ENCODE results near the gene ME1. TPM values are rescaled to one million over a fixed set of nuclear protein-coding genes. Genes with fewer than 3 reads are reported as not detected.

Gene ME1
- total and polyA plus RNA-seq, 9 of the 15 experiments (the other 6 are each of a cell fraction or from before 2014, with no cell fraction given): 3.2 to 10.4 (median 5.5) TPM

GRCh38 chr6:83221889-83222479 lies 208.9 kb downstream of the ME1 start:
- Histone ChIP-seq H3K9me3 (replicated peaks; ENCODE audit: control insufficient read depth, insufficient read depth, low read depth, low read length) (no peaks in the 10 kb centered on the region), H2AFZ (ENCODE audit: low read depth, low read length) (no peak overlapping the region), H3K4me1 (replicated peaks in 1 of 2; ENCODE audit: control insufficient read depth in 2 of 2, insufficient read depth in 2 of 2, low read length in 2 of 2) (no peaks in the 10 kb centered on the region), H3K4me3 (no peak overlapping the region), H3K79me2 (ENCODE audit: control insufficient read depth, insufficient read depth, low read length) (no peaks in the 10 kb centered on the region), H3K9ac (ENCODE audit: insufficient read depth in 1 of 2, low read depth in 2 of 2, low read length in 2 of 2) (no peak overlapping the region), H3K27ac (ENCODE audit: extremely low read depth, low read depth, low read length) (no peak overlapping the region), H3K36me3 (ENCODE audit: control insufficient read depth, insufficient read depth, low read length) (no peaks in the 10 kb centered on the region), H3K4me2 (ENCODE audit: insufficient read depth, low read length) (no peak overlapping the region), H3K27me3 (ENCODE audit: control insufficient read depth in 2 of 2, insufficient read depth in 2 of 2, low read length in 2 of 2) (no peaks in the 10 kb centered on the region), H4K20me1 (replicated peaks; ENCODE audit: control insufficient read depth, insufficient read depth, low read length) (no peaks in the 10 kb centered on the region), H3K9me1 (ENCODE audit: control insufficient read depth, insufficient read depth, low read length) (no peaks in the 10 kb centered on the region)
- CTCF ChIA-PET (ENCODE audit: low intra/inter-chr PET ratio): interaction anchor here (0.5 to 2.9 kb wide), 8 partner anchors 14 to 1398 kb away, joined by 3 to 29 read pairs (median 3); partner anchors contain the start of gene PRSS35
- in situ Hi-C loops (cut with MboI) (loop anchor here (5.0 kb wide), 2 partner anchors 155 to 295 kb away; partner anchors contain the start of genes DOP1A and UBE3D), intact Hi-C loops (cut with micrococcal nuclease) (loop anchor here (1.0 to 5.0 kb wide), 3 partner anchors 197 to 370 kb away; no protein-coding TSS in a partner anchor)
- FAIRE-seq: peak; percentile 81
- no TSS peak for BruUV-seq (replicated peaks)
- DNase-seq (ENCODE audit: extremely low read depth in 1 of 4, low spot score in 3 of 4): peak in 2 of 4 experiments; percentile 21 to 48
- POLR2A ChIA-PET: interaction anchor here (0.6 kb wide), 1 partner anchor 293 kb away, joined by 3 read pairs; no protein-coding TSS in a partner anchor
- peak; percentile 64; the same call in 2 of the 3 replicates for ATAC-seq
- WGBS (ENCODE audit: insufficient coverage, low coverage, missing lambda C conversion rate): 47% methylated on average over 3 of the region's 3 CpGs
- 0 out of 2 replicates have a peak, but pooled peaks have one; percentile 33 for TF ChIP-seq ELK3 (CRISPR knock-in tag; IDR thresholded peaks at IDR 0.05)
- no peak for TF ChIP-seq SMAD2 (IDR thresholded peaks at IDR 0.05; ENCODE audit: low read depth, low read length)
- no peak for TF ChIP-seq BCOR (IDR thresholded peaks at IDR 0.05)
- 0 out of 2 replicates have a peak, but pooled peaks have one; percentile 45 for TF ChIP-seq ZNF512 (tag; IDR thresholded peaks at IDR 0.05)
- TF ChIP-seq POLR3G (IDR thresholded peaks at IDR 0.05; ENCODE audit: extremely low read depth, insufficient read length, insufficient replicate concordance): no peak
- TF ChIP-seq RAD21 (CRISPR knock-in tag; conservative IDR thresholded peaks at IDR 0.05 in 1 of 2, IDR thresholded peaks at IDR 0.05 in 1 of 2): peak; percentile 82 to 84
- TF ChIP-seq CTCF (IDR thresholded peaks at IDR 0.05 in 2 of 3, conservative IDR thresholded peaks at IDR 0.05 in 1 of 3; ENCODE audit: insufficient read depth in 2 of 3, low read depth in 1 of 3, low read length in 3 of 3): peak; percentile 33 to 75 (median 45); a peak in 3 of 6 replicates
- peak; percentile 34; the same call in 1 of the 2 replicates for TF ChIP-seq SMC3 (conservative IDR thresholded peaks at IDR 0.05; ENCODE audit: insufficient read depth, low read depth, low read length)
- TF ChIP-seq DEAF1 (CRISPR knock-in tag; IDR thresholded peaks at IDR 0.05): peak; percentile 65

Data from K562 (cell line).